HepG2 (cell line): ENCODE measurements around the gene RAB8A. TPM values are rescaled to one million over a fixed set of nuclear protein-coding genes. Genes with fewer than 3 reads are reported as not detected.

Experiments
- DZIP1 ChIP-seq: sonication (generic); formaldehyde crosslinking; IDR thresholded peaks from 2 replicates; pipeline ENCODE4 v1.5.0; 2020; ENCODE audit warnings: mild to moderate bottlenecking, missing genetic modification reagents
- FIP1L1 ChIP-seq: fragments of 200-400 bp; formaldehyde crosslinking; IDR thresholded peaks from 2 replicates; pipeline ENCODE4 v1.6.1; 2018; ENCODE audit warnings: low read depth, mild to moderate bottlenecking, low read length, moderate library complexity, borderline replicate concordance; ENCODE audit not compliant: insufficient read depth
- JDP2 ChIP-seq: sonication (generic); formaldehyde crosslinking; IDR thresholded peaks from 2 replicates; pipeline ENCODE4 v1.8.1; 2022; ENCODE audit warnings: missing genetic modification reagents, borderline replicate concordance
- KLF12 ChIP-seq: sonication (generic); formaldehyde crosslinking; IDR thresholded peaks from 2 replicates; pipeline ENCODE4 v1.4.0; 2020; ENCODE audit warnings: missing genetic modification reagents, borderline replicate concordance
- MAF1 ChIP-seq: sonication (generic); formaldehyde crosslinking; IDR thresholded peaks from 2 replicates; pipeline ENCODE4 v1.5.0; 2020; ENCODE audit warnings: missing genetic modification reagents, borderline replicate concordance
- NFE2L2 ChIP-seq: fragments of 150-350 bp; IDR thresholded peaks from 2 replicates; pipeline ENCODE4 v1.6.1; 2014; ENCODE audit warnings: low read length
- RBAK ChIP-seq: sonication (generic); formaldehyde crosslinking; IDR thresholded peaks from 2 replicates; pipeline ENCODE4 v1.5.1; 2020; ENCODE audit warnings: mild to moderate bottlenecking, missing genetic modification reagents
- RORA ChIP-seq: sonication (generic); formaldehyde crosslinking; IDR thresholded peaks from 2 replicates; pipeline ENCODE4 v1.5.0; 2020; ENCODE audit warnings: mild to moderate bottlenecking, missing genetic modification reagents, moderate library complexity
- SALL1 ChIP-seq: sonication (generic); formaldehyde crosslinking; IDR thresholded peaks from 2 replicates; pipeline ENCODE4 v1.8.0; 2022; ENCODE audit warnings: mild to moderate bottlenecking, missing genetic modification reagents
- SAP130 ChIP-seq: IDR thresholded peaks from 2 replicates; pipeline ENCODE4 v1.6.1; 2016; ENCODE audit warnings: low read depth
- STAT5B ChIP-seq: sonication (generic); formaldehyde crosslinking; IDR thresholded peaks from 2 replicates; pipeline ENCODE4 v1.4.0; 2020; ENCODE audit warnings: missing genetic modification reagents
- SYNCRIP ChIP-seq: fragments of 200-400 bp; formaldehyde crosslinking; IDR thresholded peaks from 2 replicates; pipeline ENCODE4 v1.6.1; 2018; ENCODE audit warnings: mild to moderate bottlenecking, low read depth, low read length; ENCODE audit not compliant: insufficient read depth
- THAP11 ChIP-seq: IDR thresholded peaks from 2 replicates; pipeline ENCODE4 v1.6.1; 2016; ENCODE audit warnings: missing biosample characterization, missing genetic modification reagents
- ZFP37 ChIP-seq: sonication (generic); formaldehyde crosslinking; IDR thresholded peaks from 2 replicates; pipeline ENCODE4 v1.4.0; 2020; ENCODE audit warnings: missing genetic modification reagents, borderline replicate concordance
- ZNF354B ChIP-seq: sonication (generic); formaldehyde crosslinking; IDR thresholded peaks from 2 replicates; pipeline ENCODE4 v1.8.0; 2022; ENCODE audit warnings: mild to moderate bottlenecking, missing genetic modification reagents
- ZNF383 ChIP-seq: sonication (generic); formaldehyde crosslinking; IDR thresholded peaks from 2 replicates; pipeline ENCODE4 v1.4.0; 2020; ENCODE audit warnings: missing genetic modification reagents, mild to moderate bottlenecking, borderline replicate concordance
- ZSCAN30 ChIP-seq: sonication (generic); formaldehyde crosslinking; IDR thresholded peaks from 2 replicates; pipeline ENCODE4 v1.5.0; 2020; ENCODE audit warnings: mild to moderate bottlenecking, missing genetic modification reagents
- polyA plus RNA-seq, 8 experiments: library from polyadenylated mRNA; depleted of rRNA in 3 of 8; stranded (reverse) in 7 of 8; unstranded in 1 of 8; fragments of >200 nt; fragmentation: Illumina TruSeq in 4 of 8; extraction: Trizol in 4 of 8; gene quantifications; 2 replicates each; pipeline versions ENCODE4 v1.2.1 to v1.2.3, GENCODE V29; 2011 to 2016; ENCODE audit warnings: low read depth in 4 of 8, missing spikeins in 1 of 8, mixed read lengths in 1 of 8; ENCODE audit not compliant: insufficient read depth in 1 of 8
- total RNA-seq, 5 experiments: library from RNA; depleted of rRNA; stranded (reverse); fragments of >200 nt; fragmentation: Illumina TruSeq; extraction: Trizol; gene quantifications; 2 replicates each; pipeline ENCODE4 v1.2.3, GENCODE V29; 2016; ENCODE audit warnings: low read depth in 1 of 5
- TF ChIP-seq, protein P1 (sequence below): sonication (generic); formaldehyde crosslinking; IDR thresholded peaks from 2 replicates; pipeline ENCODE4 v1.8.0; 2022; ENCODE audit warnings: mild to moderate bottlenecking, missing genetic modification reagents, moderate library complexity
- TF ChIP-seq, protein P2 (sequence below): sonication (generic); formaldehyde crosslinking; IDR thresholded peaks from 2 replicates; pipeline ENCODE4 v1.5.1; 2020; ENCODE audit warnings: mild to moderate bottlenecking, missing genetic modification reagents, moderate library complexity
- TF ChIP-seq, protein P3 (sequence below): IDR thresholded peaks from 2 replicates; pipeline ENCODE4 v1.6.1; 2018; ENCODE audit warnings: missing genetic modification reagents, mild to moderate bottlenecking, missing compliant biosample characterization
- TF ChIP-seq, protein P4 (sequence below): sonication (generic); formaldehyde crosslinking; IDR thresholded peaks from 2 replicates; pipeline ENCODE4 v1.4.0; 2020; ENCODE audit warnings: missing genetic modification reagents, borderline replicate concordance

RAB8A gene
- total and polyA plus RNA-seq, 2 of the 13 experiments (the other 11 are each of a cell fraction or from before 2014, with no cell fraction given) = 36.7 to 45.0 TPM

DNA sequence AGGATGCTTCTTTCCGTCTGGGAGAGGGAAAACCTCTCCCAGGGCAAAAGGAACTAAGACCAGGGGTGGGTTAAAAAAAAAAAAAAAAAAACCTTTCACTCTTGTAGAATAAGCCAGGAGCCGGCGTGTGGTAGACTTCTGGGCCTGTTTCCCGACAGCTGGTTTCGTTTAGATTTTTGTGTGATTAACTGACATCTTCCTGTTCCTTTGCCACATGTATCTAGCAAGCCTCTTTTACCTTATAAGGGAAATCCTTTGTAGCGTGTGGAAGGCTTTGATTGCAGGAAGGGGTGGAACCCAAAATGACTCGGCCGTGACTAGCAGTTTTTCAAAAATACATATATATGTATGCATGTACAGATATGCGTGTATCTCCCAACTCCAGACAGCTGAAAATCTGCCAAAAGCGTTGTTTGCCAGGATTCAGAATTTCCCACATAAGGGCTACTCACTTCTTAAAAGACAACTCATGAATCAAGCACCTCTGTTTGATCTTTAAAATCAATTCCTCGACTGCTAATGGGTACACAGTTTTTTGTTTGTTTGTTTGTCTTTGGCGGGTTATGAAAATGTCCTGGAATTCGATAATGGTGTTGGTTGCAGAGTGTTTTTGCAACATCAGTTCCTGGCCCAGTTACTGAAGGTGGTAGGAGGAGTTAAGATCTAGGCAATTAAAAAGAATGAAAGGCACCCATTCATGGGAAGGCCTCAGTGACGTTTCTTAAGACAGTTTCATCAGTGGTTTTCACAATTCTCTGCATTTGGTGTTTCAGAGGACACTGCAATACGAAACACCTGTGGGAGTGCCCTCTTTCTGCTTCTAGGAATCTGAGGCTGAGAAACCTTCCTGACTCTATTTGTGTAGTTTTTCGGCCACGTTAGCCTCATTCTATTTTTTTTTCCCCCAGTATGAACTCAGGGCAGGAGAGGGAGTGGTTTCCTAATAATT lies 32.7 kb upstream of the RAB8A start (continued):
- TF ChIP-seq DZIP1 (CRISPR knock-in tag) = no peak
- no peak for TF ChIP-seq MAF1 (CRISPR knock-in tag)
- no peak for TF ChIP-seq STAT5B (CRISPR knock-in tag)
- no peak for TF ChIP-seq RORA (CRISPR knock-in tag)
- peak; percentile 38; the same call in 1 of the 2 replicates for TF ChIP-seq NFE2L2
- TF ChIP-seq, protein P1, sequence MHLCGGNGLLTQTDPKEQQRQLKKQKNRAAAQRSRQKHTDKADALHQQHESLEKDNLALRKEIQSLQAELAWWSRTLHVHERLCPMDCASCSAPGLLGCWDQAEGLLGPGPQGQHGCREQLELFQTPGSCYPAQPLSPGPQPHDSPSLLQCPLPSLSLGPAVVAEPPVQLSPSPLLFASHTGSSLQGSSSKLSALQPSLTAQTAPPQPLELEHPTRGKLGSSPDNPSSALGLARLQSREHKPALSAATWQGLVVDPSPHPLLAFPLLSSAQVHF = no peak
- TF ChIP-seq JDP2 (CRISPR knock-in tag) = no peak
- TF ChIP-seq, protein P2, sequence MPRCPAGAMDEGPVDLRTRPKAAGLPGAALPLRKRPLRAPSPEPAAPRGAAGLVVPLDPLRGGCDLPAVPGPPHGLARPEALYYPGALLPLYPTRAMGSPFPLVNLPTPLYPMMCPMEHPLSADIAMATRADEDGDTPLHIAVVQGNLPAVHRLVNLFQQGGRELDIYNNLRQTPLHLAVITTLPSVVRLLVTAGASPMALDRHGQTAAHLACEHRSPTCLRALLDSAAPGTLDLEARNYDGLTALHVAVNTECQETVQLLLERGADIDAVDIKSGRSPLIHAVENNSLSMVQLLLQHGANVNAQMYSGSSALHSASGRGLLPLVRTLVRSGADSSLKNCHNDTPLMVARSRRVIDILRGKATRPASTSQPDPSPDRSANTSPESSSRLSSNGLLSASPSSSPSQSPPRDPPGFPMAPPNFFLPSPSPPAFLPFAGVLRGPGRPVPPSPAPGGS (CRISPR knock-in tag) = no peak
- no peak for TF ChIP-seq SYNCRIP
- peak; percentile 45 for TF ChIP-seq SAP130
- TF ChIP-seq, protein P3, sequence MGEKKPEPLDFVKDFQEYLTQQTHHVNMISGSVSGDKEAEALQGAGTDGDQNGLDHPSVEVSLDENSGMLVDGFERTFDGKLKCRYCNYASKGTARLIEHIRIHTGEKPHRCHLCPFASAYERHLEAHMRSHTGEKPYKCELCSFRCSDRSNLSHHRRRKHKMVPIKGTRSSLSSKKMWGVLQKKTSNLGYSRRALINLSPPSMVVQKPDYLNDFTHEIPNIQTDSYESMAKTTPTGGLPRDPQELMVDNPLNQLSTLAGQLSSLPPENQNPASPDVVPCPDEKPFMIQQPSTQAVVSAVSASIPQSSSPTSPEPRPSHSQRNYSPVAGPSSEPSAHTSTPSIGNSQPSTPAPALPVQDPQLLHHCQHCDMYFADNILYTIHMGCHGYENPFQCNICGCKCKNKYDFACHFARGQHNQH (CRISPR knock-in tag) = no peak
- TF ChIP-seq KLF12 = no peak
- TF ChIP-seq ZFP37 (CRISPR knock-in tag) = no peak
- TF ChIP-seq FIP1L1 = no peak
- no peak for TF ChIP-seq ZNF383 (CRISPR knock-in tag)
- TF ChIP-seq RBAK (CRISPR knock-in tag) = no peak
- TF ChIP-seq ZNF354B (CRISPR knock-in tag) = no peak
- TF ChIP-seq, protein P4, sequence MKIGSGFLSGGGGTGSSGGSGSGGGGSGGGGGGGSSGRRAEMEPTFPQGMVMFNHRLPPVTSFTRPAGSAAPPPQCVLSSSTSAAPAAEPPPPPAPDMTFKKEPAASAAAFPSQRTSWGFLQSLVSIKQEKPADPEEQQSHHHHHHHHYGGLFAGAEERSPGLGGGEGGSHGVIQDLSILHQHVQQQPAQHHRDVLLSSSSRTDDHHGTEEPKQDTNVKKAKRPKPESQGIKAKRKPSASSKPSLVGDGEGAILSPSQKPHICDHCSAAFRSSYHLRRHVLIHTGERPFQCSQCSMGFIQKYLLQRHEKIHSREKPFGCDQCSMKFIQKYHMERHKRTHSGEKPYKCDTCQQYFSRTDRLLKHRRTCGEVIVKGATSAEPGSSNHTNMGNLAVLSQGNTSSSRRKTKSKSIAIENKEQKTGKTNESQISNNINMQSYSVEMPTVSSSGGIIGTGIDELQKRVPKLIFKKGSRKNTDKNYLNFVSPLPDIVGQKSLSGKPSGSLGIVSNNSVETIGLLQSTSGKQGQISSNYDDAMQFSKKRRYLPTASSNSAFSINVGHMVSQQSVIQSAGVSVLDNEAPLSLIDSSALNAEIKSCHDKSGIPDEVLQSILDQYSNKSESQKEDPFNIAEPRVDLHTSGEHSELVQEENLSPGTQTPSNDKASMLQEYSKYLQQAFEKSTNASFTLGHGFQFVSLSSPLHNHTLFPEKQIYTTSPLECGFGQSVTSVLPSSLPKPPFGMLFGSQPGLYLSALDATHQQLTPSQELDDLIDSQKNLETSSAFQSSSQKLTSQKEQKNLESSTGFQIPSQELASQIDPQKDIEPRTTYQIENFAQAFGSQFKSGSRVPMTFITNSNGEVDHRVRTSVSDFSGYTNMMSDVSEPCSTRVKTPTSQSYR = no peak
- no peak; the same call in 1 of the 2 replicates for TF ChIP-seq SALL1 (CRISPR knock-in tag)
- no peak for TF ChIP-seq THAP11
- TF ChIP-seq ZSCAN30 (CRISPR knock-in tag) = no peak
